Fibroblast of lung (primary cell): ENCODE measurements around the gene ABCA10.

Experiments
- EZH2 ChIP-seq: IDR thresholded peaks from 2 replicates; pipeline ENCODE4 v1.5.1; 2012; ENCODE audit warnings: low read length, control low read depth, mild to moderate bottlenecking; ENCODE audit errors: missing control alignments
- TF ChIP-seq, protein P1 (sequence below), 2 donors: IDR thresholded peaks in 1 of 2; conservative IDR thresholded peaks in 1 of 2; 1 replicate in 1 of 2; 2 replicates in 1 of 2; pipeline ENCODE4 v1.5.1; 2011 to 2012; ENCODE audit warnings: low read length in 2 of 2, control low read depth in 1 of 2, inconsistent platforms in 1 of 2, low read depth in 1 of 2, mild to moderate bottlenecking in 1 of 2

DNA sequence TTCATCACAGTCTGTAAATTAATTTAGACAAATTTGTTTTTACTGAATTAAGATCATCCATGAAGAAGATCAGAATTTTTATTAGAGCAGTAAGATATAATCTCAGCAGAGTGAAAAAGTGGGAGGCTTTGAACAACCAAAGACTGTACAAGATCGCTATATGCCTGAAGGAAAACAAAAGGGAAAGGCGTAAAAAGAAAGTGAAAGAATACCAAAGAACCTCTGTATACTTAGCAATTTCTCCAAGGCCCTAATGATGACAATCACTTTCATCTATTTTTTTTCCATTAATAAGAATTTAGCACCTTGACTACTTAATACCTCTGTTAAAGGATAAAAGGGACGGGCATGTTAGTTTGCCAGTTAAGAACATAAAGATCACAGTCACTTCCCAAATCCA is 38.6 kb upstream of the ABCA10 start:
- TF ChIP-seq, protein P1, sequence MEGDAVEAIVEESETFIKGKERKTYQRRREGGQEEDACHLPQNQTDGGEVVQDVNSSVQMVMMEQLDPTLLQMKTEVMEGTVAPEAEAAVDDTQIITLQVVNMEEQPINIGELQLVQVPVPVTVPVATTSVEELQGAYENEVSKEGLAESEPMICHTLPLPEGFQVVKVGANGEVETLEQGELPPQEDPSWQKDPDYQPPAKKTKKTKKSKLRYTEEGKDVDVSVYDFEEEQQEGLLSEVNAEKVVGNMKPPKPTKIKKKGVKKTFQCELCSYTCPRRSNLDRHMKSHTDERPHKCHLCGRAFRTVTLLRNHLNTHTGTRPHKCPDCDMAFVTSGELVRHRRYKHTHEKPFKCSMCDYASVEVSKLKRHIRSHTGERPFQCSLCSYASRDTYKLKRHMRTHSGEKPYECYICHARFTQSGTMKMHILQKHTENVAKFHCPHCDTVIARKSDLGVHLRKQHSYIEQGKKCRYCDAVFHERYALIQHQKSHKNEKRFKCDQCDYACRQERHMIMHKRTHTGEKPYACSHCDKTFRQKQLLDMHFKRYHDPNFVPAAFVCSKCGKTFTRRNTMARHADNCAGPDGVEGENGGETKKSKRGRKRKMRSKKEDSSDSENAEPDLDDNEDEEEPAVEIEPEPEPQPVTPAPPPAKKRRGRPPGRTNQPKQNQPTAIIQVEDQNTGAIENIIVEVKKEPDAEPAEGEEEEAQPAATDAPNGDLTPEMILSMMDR (conservative IDR thresholded peaks at IDR 0.05 in 1 of 2, IDR thresholded peaks at IDR 0.05 in 1 of 2; ENCODE audit: low read depth in 1 of 2, low read length in 2 of 2), result no peak
- no peak for TF ChIP-seq EZH2
